GM12878 (cell line): ENCODE measurements around the gene PKMYT1. TPM values are rescaled to one million over a fixed set of nuclear protein-coding genes. Genes with fewer than 3 reads are reported as not detected.

Experiments used
- ATAC-seq: fragments of 200-7000 bp; cut with Tn5 transposase; 3 replicates; pipeline ENCODE4 v1.9.1; 2020; ENCODE audit warnings: mild to moderate bottlenecking, moderate library complexity
- BruUV-seq: library from RNA; stranded (reverse); fragments of 400-500 nt; replicated peaks from 2 replicates; lab custom pipeline; 2021; lab: Mats Ljungman, UMichigan
- CTCF ChIA-PET: fragments of 300-600 bp; sonication (Branson Sonifier 250); formaldehyde crosslinking; extraction: SDS; loops from one replicate; lab custom pipeline; 2021; ENCODE audit warnings: inconsistent platforms; lab: Yijun Ruan, JAX
- POLR2A ChIA-PET: fragments of 350-600 bp; formaldehyde crosslinking; extraction: SDS; loops from one replicate; lab custom pipeline; 2021; ENCODE audit warnings: inconsistent platforms; lab: Charles Lee
- RAD21 ChIA-PET: fragments of 300-600 bp; sonication (Branson Sonifier 250); formaldehyde crosslinking; loops from one replicate; lab custom pipeline; 2023; ENCODE audit warnings: antibody characterized with exemption; ENCODE audit not compliant: unreplicated experiment; lab: Charles Lee
- SMC1A ChIA-PET: fragments of 300-600 bp; sonication (Branson Sonifier 250); formaldehyde crosslinking; loops from one replicate; lab custom pipeline; 2023; ENCODE audit not compliant: unreplicated experiment, uncharacterized antibody; lab: Charles Lee
- DNase-seq: peaks from one replicate; pipeline ENCODE4 v3.0.0-alpha.2; 2011; ENCODE audit warnings: low read depth, low spot score
- FAIRE-seq: peaks from 3 replicates; lab custom pipeline; 2011; peaks lifted over from hg19 to GRCh38; lab: Jason Lieb, UNC
- H2AFZ ChIP-seq: 2 replicates; pipeline ENCODE4 v1.6.0; 2011; ENCODE audit warnings: low read depth, low read length, control low read depth; ENCODE audit not compliant: control insufficient read depth
- H3K27ac ChIP-seq: 2 replicates; pipeline ENCODE4 v1.5.1; 2011; ENCODE audit warnings: control low read depth; ENCODE audit not compliant: control insufficient read depth, insufficient read depth
- H3K27me3 ChIP-seq, 2 experiments: replicated peaks in 1 of 2; 2 replicates each; pipeline versions ENCODE4 v1.6.0 to v1.6.1; 2011; ENCODE audit warnings: low read length in 1 of 2; ENCODE audit not compliant: control insufficient read depth in 2 of 2, insufficient read depth in 2 of 2
- H3K36me3 ChIP-seq, 2 experiments: 2 replicates each; pipeline ENCODE4 v1.5.1; 2011; ENCODE audit warnings: low read length in 1 of 2; ENCODE audit not compliant: control insufficient read depth in 2 of 2, insufficient read depth in 2 of 2
- H3K4me1 ChIP-seq: 2 replicates; pipeline ENCODE4 v1.6.1; 2011; ENCODE audit warnings: mild to moderate bottlenecking, low read length, moderate library complexity, mixed read lengths; ENCODE audit not compliant: control insufficient read depth, insufficient read depth
- H3K4me2 ChIP-seq: 2 replicates; pipeline ENCODE4 v1.6.0; 2011; ENCODE audit warnings: control low read depth; ENCODE audit not compliant: control insufficient read depth, insufficient read depth
- H3K4me3 ChIP-seq: fragments of 200-600 bp; sonication (generic); 2 replicates; pipeline ENCODE4 v1.5.1; 2016
- H3K79me2 ChIP-seq: 2 replicates; pipeline ENCODE4 v1.6.0; 2011; ENCODE audit warnings: low read length; ENCODE audit not compliant: control insufficient read depth, insufficient read depth
- H3K9ac ChIP-seq: 2 replicates; pipeline ENCODE4 v1.8.0; 2011; ENCODE audit warnings: low read length, control low read depth, mixed read lengths; ENCODE audit not compliant: control insufficient read depth, insufficient read depth
- H3K9me3 ChIP-seq: replicated peaks from 3 replicates; pipeline ENCODE4 v1.5.1; 2011; ENCODE audit warnings: mild to moderate bottlenecking, low read length; ENCODE audit not compliant: control insufficient read depth, insufficient read depth
- H4K20me1 ChIP-seq: 2 replicates; pipeline ENCODE4 v1.6.0; 2011; ENCODE audit not compliant: control insufficient read depth, insufficient read depth
- CEBPZ ChIP-seq: fragments of 150-350 bp; IDR thresholded peaks from 2 replicates; pipeline ENCODE4 v1.6.1; 2016; ENCODE audit warnings: low read depth, low read length
- KDM1A ChIP-seq: fragments of 200-600 bp; sonication (generic); IDR thresholded peaks from 2 replicates; pipeline ENCODE4 v1.6.1; 2016; ENCODE audit warnings: borderline replicate concordance
- NR2C2 ChIP-seq: IDR thresholded peaks from 2 replicates; pipeline ENCODE4 v1.6.1; 2011; ENCODE audit warnings: borderline replicate concordance, low read depth; ENCODE audit not compliant: control insufficient read depth, insufficient read length
- WGBS: methylation state at CpG from one replicate; pipeline ENCODE4 v1.1.6; 2016; ENCODE audit warnings: low lambda C conversion rate; ENCODE audit not compliant: insufficient replicate concordance, insufficient coverage; ENCODE audit errors: missing lambda C conversion rate; 5-methylcytosine and 5-hydroxymethylcytosine counted together
- in situ Hi-C: fragments of 300-500 bp; cut with MboI; formaldehyde crosslinking; loops from 9 replicates; pipeline ENCODE4 v1.14.3; 2018; ENCODE audit warnings: mixed read lengths
- intact Hi-C: fragments of 100-400 bp; cut with micrococcal nuclease; formaldehyde crosslinking; loops from one replicate; pipeline ENCODE4 v1.14.2; 2022; ENCODE audit not compliant: unreplicated experiment
- polyA plus RNA-seq, 11 experiments: library from polyadenylated mRNA; depleted of rRNA in 4 of 11; unstranded in 6 of 11; stranded (reverse) in 5 of 11; fragments of >200 nt; fragmentation: Nextera tagmentation in 4 of 11; fragmentation: Illumina TruSeq in 1 of 11; extraction: Ambion mirVana in 4 of 11; extraction: Trizol in 1 of 11; gene quantifications; 1 replicate in 1 of 11; 2 replicates in 10 of 11; pipeline versions ENCODE4 v1.2.1 to v1.2.3, GENCODE V29; 2011 to 2016; ENCODE audit warnings: inconsistent platforms in 2 of 11, missing spikeins in 2 of 11, low read depth in 1 of 11
- total RNA-seq, 4 experiments: library from RNA; depleted of rRNA in 3 of 4; stranded (reverse); fragments of >200 nt in 3 of 4; fragmentation: Illumina TruSeq in 1 of 4; extraction: Trizol in 1 of 4; gene quantifications; 2 replicates each; pipeline versions ENCODE4 v1.2.1 to v1.2.3, GENCODE V29; 2013 to 2021

The PKMYT1 gene
- total and polyA plus RNA-seq, 10 of the 15 experiments (the other 5 are each of a cell fraction or from before 2014, with no cell fraction given) = 4.6 to 101 (median 29.9) TPM

GRCh38 chr16:2950773-2951172, 29.5 kb downstream of the PKMYT1 start:
- RAD21 ChIA-PET = no interaction called here

More at GRCh38 chr16:2950773-2951172, 29.5 kb downstream of the PKMYT1 start:
- BruUV-seq = no TSS peak
- Histone ChIP-seq H4K20me1 (no peaks in the 10 kb centered on the region), H3K27ac (no peak overlapping the region), H2AFZ (no peak overlapping the region), H3K79me2 (no peaks in the 10 kb centered on the region), H3K4me1 (peaks cover 8% of the 10 kb centered on the region), H3K4me2 (no peak overlapping the region), H3K36me3 (no peaks in the 10 kb centered on the region), H3K4me3 (no peak overlapping the region), H3K9ac (no peak overlapping the region), H3K27me3 (no peaks in the 10 kb centered on the region), H3K9me3 (no peaks in the 10 kb centered on the region)
- DNase-seq = no peak
- POLR2A ChIA-PET = interaction anchor here (0.5 kb wide), 1 partner anchor 154 kb away, joined by 8 read pairs; no protein-coding TSS in a partner anchor
- CTCF ChIA-PET = interaction anchor here (3.1 kb wide), 1 partner anchor 24 kb away, joined by 10 read pairs; no protein-coding TSS in a partner anchor
- 69% methylated on average over 16 of the region's 16 CpGs for WGBS
- in situ Hi-C loops = no loop called here
- 0 out of 3 replicates have a peak, but pooled peaks have one; percentile 16 for ATAC-seq
- no peak for TF ChIP-seq CEBPZ
- TF ChIP-seq NR2C2 = no peak
- no peak for TF ChIP-seq KDM1A
- intact Hi-C loops = no loop called here
- SMC1A ChIA-PET = no interaction called here
- FAIRE-seq = no peak
